Common myeloid progenitor, CD34-positive (primary cell): ENCODE data around the gene GCNT4.

Experiments
- CTCF ChIA-PET: fragments of 350-600 bp; sonication (Branson Sonifier 250); formaldehyde crosslinking; loops from one replicate; lab custom pipeline; 2021; ENCODE audit warnings: antibody characterized with exemption; lab: Charles Lee
- POLR2A ChIA-PET: fragments of 350-600 bp; sonication (Branson Sonifier 250); formaldehyde crosslinking; loops from one replicate; lab custom pipeline; 2021; ENCODE audit warnings: antibody characterized with exemption; lab: Charles Lee
- DNase-seq, 3 donors: peaks; one replicate each; pipeline versions ENCODE4 v3.0.0 to v3.0.0-alpha.2; 2013
- H3K27ac ChIP-seq, 2 experiments: 1 replicate in 1 of 2; 2 replicates in 1 of 2; pipeline ENCODE4 v1.7.0; 2013; ENCODE audit warnings: inconsistent platforms in 2 of 2, low read length in 2 of 2, mild to moderate bottlenecking in 2 of 2, low read depth in 1 of 2, moderate library complexity in 1 of 2; ENCODE audit not compliant: severe bottlenecking in 2 of 2, insufficient read depth in 1 of 2, poor library complexity in 1 of 2
- H3K27me3 ChIP-seq, 5 experiments: replicated peaks in 2 of 5; 1 replicate in 3 of 5; 2 replicates in 2 of 5; pipeline versions ENCODE4 v1.6.1 to v1.7.0; 2013; ENCODE audit warnings: low read length in 4 of 5, mild to moderate bottlenecking in 2 of 5, moderate library complexity in 2 of 5, inconsistent platforms in 1 of 5; ENCODE audit not compliant: insufficient read depth in 5 of 5, control insufficient read depth in 4 of 5
- H3K36me3 ChIP-seq, 4 experiments: 1 replicate in 2 of 4; 2 replicates in 2 of 4; pipeline versions ENCODE4 v1.6.1 to v1.7.0; 2013; ENCODE audit warnings: low read length in 3 of 4, control low read depth in 1 of 4, mild to moderate bottlenecking in 1 of 4; ENCODE audit not compliant: control insufficient read depth in 4 of 4, insufficient read depth in 4 of 4
- H3K4me1 ChIP-seq, 4 experiments: 1 replicate in 3 of 4; 2 replicates in 1 of 4; pipeline versions ENCODE4 v1.6.1 to v1.7.1; 2013; ENCODE audit warnings: low read length in 3 of 4, mild to moderate bottlenecking in 3 of 4, control low read depth in 1 of 4, inconsistent platforms in 1 of 4, moderate library complexity in 1 of 4; ENCODE audit not compliant: control insufficient read depth in 4 of 4, insufficient read depth in 4 of 4; ENCODE audit errors: control extremely low read depth in 1 of 4
- H3K4me3 ChIP-seq, 7 experiments: 1 replicate in 4 of 7; 2 replicates in 3 of 7; pipeline versions ENCODE4 v1.5.1 to v1.7.0; 2013; ENCODE audit warnings: mild to moderate bottlenecking in 7 of 7, low read length in 6 of 7, moderate library complexity in 6 of 7, inconsistent platforms in 2 of 7, low read depth in 2 of 7, control low read depth in 1 of 7; ENCODE audit not compliant: insufficient read depth in 4 of 7, control insufficient read depth in 1 of 7; ENCODE audit errors: extremely low read depth in 1 of 7
- H3K9me3 ChIP-seq, 5 experiments: 1 replicate in 4 of 5; 2 replicates in 1 of 5; pipeline versions ENCODE4 v1.6.1 to v1.7.1; 2013; ENCODE audit warnings: low read length in 4 of 5, mild to moderate bottlenecking in 2 of 5, inconsistent platforms in 1 of 5, low read depth in 1 of 5, moderate library complexity in 1 of 5; ENCODE audit not compliant: control insufficient read depth in 4 of 5, insufficient read depth in 2 of 5; ENCODE audit errors: control extremely low read depth in 1 of 5
- WGBS: methylation state at CpG from one replicate; pipeline ENCODE4 v1.1.5; 2013; ENCODE audit not compliant: insufficient coverage; 5-methylcytosine and 5-hydroxymethylcytosine counted together

The GCNT4 gene

GRCh38 chr5:75053054-75053303 lies 621 bp upstream of the GCNT4 start:
- Histone ChIP-seq H3K9me3 (no peaks in the 10 kb centered on the region), H3K4me1 (peaks cover 11 to 56% (median 42%) of the 10 kb centered on the region in 4 experiments), H3K36me3 (peaks cover 0 to 3% (median 0%) of the 10 kb centered on the region in 4 experiments), H3K27me3 (peaks cover 0 to 6% (median 0%) of the 10 kb centered on the region in 5 experiments), H3K4me3 (peak overlapping the region; percentile 69 to 90 (median 85)), H3K27ac (peak overlapping the region; percentile 40 to 59)
- 0% methylated on average over 38 of the region's 40 CpGs for WGBS
- no peak for DNase-seq
- ChIA-PET POLR2A (no interaction called here), CTCF (interaction anchor here (1.1 kb wide), 1 partner anchor 208 kb away, joined by 3 read pairs; no protein-coding TSS in a partner anchor)

DNA sequence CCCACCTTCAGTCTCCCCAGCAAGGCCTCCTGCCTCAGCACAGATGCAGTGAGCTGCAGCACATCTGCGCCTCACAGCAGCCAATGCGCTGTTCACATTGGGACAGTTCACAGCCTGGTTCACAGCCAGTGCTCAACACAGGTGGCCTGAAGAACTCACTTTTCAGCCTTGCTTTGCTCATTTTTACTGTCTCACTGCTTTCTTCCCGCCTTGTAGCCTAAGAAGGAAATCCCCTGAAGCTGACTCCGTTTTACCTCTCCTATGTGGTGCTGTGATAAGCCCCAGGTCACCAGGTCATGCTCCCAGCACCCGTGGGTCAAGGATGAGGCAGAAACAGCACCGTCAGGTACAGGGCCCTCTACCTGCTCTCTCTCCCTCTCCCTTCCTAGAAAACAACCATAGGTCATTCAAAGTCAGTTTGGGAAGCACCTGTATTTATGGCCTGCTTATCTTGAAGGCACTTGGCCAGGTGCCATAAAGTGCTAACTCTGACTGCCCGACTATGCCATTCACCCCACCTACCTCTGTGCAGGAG lies 1.1 kb downstream of the GCNT4 start:
- ChIA-PET POLR2A (no interaction called here), CTCF (interaction anchor here (1.2 to 3.8 kb wide), 10 partner anchors 11 to 215 kb away, joined by 3 to 20 read pairs (median 6); partner anchors contain the start of gene ANKRD31)
- 71% methylated on average over 7 of the region's 7 CpGs for WGBS
- Histone ChIP-seq H3K36me3 (peaks cover 0 to 8% (median 0%) of the 10 kb centered on the region in 4 experiments), H3K9me3 (no peaks in the 10 kb centered on the region), H3K4me3 (peak overlapping the region in 3 of 7 experiments; percentile 43 to 76 (median 72)), H3K27me3 (peaks cover 0 to 6% (median 0%) of the 10 kb centered on the region in 5 experiments), H3K27ac (no peak overlapping the region), H3K4me1 (peaks cover 0 to 42% (median 31%) of the 10 kb centered on the region in 4 experiments)
- peak in 1 of 3 donors; percentile 29 for DNase-seq

- ChIA-PET CTCF (interaction anchor here (0.8 to 3.8 kb wide), 27 partner anchors 9 to 1173 kb away, joined by 3 to 20 read pairs (median 5); partner anchors contain the start of gene ANKRD31), POLR2A (interaction anchor here (0.7 kb wide), 1 partner anchor 9 kb away, joined by 3 read pairs; no protein-coding TSS in a partner anchor)
- WGBS = 94% methylated on average over 11 of the region's 11 CpGs
- H3K4me1 ChIP-seq = peaks cover 0 to 37% (median 30%) of the 10 kb centered on the region in 4 experiments
- H3K27ac ChIP-seq = no peak overlapping the region
- peak; percentile 65 to 77 (median 73) for DNase-seq
- no peaks in the 10 kb centered on the region for H3K9me3 ChIP-seq
- peaks cover 0 to 6% (median 0%) of the 10 kb centered on the region in 5 experiments for H3K27me3 ChIP-seq
- peaks cover 0 to 13% (median 0%) of the 10 kb centered on the region in 4 experiments for H3K36me3 ChIP-seq
- no peak overlapping the region for H3K4me3 ChIP-seq
These were observed 1.9 kb downstream of the GCNT4 start for GRCh38 chr5:75050415-75050814.

DNA sequence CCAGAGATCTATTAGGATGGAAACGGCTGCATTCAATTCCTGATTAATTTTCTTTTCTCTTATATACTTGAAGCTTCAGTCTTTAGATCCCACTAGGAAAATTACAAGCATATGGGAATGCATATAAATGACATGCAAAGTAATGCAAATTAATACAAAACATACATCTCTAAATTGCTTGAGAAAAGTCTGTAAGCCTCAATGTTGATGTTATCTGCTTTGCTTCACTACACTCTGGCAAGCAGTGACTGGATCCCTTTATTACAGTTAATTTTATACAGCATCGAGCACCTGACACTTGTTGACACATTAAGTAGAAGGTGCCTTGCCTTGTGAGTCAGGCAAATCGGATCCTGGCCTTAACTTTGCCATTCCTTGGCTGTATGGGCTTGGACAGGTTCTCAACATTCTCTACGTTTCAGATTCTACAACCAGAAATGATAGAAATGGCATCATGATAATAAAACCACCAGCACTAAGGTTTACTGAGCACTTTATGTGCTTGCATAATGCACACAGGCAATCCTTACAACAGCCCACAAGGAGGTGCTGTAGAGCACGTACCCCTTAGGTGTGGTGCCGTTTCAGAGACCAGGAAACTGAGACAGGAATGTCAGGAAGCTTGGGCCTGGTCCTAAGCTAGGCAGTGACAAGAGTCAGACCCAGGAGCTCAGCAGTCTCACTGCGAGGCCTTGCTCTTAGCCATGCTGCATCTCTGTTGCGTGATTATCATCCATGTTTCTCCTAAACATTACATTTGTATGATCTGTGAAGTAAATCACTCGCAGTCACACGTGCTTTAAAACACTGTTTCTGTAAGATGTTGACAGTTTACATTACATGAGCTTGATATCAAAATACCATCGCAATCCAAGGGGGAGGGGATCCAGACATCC lies 2.7 kb downstream of the GCNT4 start:
- CTCF ChIA-PET = interaction anchor here (0.8 to 3.8 kb wide), 29 partner anchors 9 to 1174 kb away, joined by 3 to 20 read pairs (median 5); partner anchors contain the start of gene ANKRD31
- WGBS = 56% methylated on average over 9 of the region's 11 CpGs
- Histone ChIP-seq H3K27ac (no peak overlapping the region), H3K9me3 (no peaks in the 10 kb centered on the region), H3K4me3 (peak overlapping the region in 1 of 7 experiments; percentile 3), H3K36me3 (peaks cover 0 to 13% (median 0%) of the 10 kb centered on the region in 4 experiments), H3K4me1 (peaks cover 0 to 37% (median 28%) of the 10 kb centered on the region in 4 experiments), H3K27me3 (peaks cover 0 to 4% (median 0%) of the 10 kb centered on the region in 5 experiments)
- DNase-seq = peak; percentile 69 to 79 (median 75)
- POLR2A ChIA-PET = interaction anchor here (0.7 kb wide), 1 partner anchor 10 kb away, joined by 3 read pairs; no protein-coding TSS in a partner anchor

DNA sequence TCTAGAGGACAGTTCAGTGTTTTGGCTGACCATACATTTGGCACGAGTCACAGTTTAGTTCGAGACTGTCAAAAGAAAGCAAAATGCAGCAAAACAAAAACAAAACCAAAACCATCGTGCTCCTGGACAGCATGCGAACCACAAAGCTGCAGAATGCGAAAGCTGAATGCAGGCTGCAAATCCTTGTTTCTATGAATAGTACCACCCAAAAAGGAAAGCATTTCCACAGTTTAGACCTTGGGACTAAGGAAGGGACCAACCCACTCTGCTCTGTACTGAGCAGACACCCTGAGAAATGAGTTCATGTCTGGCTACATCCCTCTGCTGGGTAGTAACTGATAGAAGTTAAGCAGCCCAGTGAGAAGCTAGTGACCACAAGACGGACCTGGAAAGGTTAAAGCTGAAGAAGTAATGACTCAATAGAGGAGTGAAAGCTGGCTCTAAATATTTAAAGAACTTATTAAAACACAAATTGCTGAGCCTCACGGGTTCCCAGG lies 3.9 kb downstream of the GCNT4 start:
- H3K27ac ChIP-seq = no peak overlapping the region
- POLR2A ChIA-PET = no interaction called here
- WGBS = 93% methylated on average over 5 of the region's 7 CpGs
- H3K9me3 ChIP-seq = no peaks in the 10 kb centered on the region
- H3K4me3 ChIP-seq = no peak overlapping the region
- no peak for DNase-seq
- CTCF ChIA-PET = interaction anchor here (0.9 to 3.8 kb wide), 9 partner anchors 9 to 217 kb away, joined by 3 to 20 read pairs (median 8); partner anchors contain the start of gene ANKRD31
- peaks cover 0 to 3% (median 0%) of the 10 kb centered on the region in 5 experiments for H3K27me3 ChIP-seq
- peaks cover 0 to 20% (median 4%) of the 10 kb centered on the region in 4 experiments for H3K36me3 ChIP-seq
- H3K4me1 ChIP-seq = peaks cover 0 to 26% (median 19%) of the 10 kb centered on the region in 4 experiments

- POLR2A ChIA-PET = no interaction called here
- CTCF ChIA-PET = interaction anchor here (3.8 kb wide), 1 partner anchor 190 kb away, joined by 20 read pairs; the partner anchor contains the start of gene ANKRD31
- Histone ChIP-seq H3K4me3 (no peak overlapping the region), H3K27ac (no peak overlapping the region), H3K9me3 (no peaks in the 10 kb centered on the region), H3K36me3 (peaks cover 0 to 20% (median 4%) of the 10 kb centered on the region in 4 experiments), H3K4me1 (peaks cover 0 to 22% (median 16%) of the 10 kb centered on the region in 4 experiments), H3K27me3 (peaks cover 0 to 3% (median 0%) of the 10 kb centered on the region in 5 experiments)
- DNase-seq = no peak
These were observed 5.0 kb downstream of the GCNT4 start for GRCh38 chr5:75047356-75047755.
